HL-60 (cell line): ENCODE results near the gene PLPPR1.

ENCODE experiments used
- DNase-seq, 2 experiments: peaks; one replicate each; pipeline ENCODE4 v3.0.0-alpha.2; 2010 to 2020; ENCODE audit warnings: low read depth in 1 of 2, low spot score in 1 of 2
- H3K27ac ChIP-seq: fragments of 250-450 bp; sonication (Bioruptor Pico); replicated peaks from 2 replicates; pipeline ENCODE4 v1.5.1; 2020; ENCODE audit warnings: mild to moderate bottlenecking, moderate library complexity
- H3K27me3 ChIP-seq: fragments of 250-450 bp; sonication (Bioruptor Pico); 2 replicates; pipeline ENCODE4 v1.5.1; 2021; ENCODE audit warnings: mild to moderate bottlenecking, moderate library complexity; ENCODE audit not compliant: insufficient read depth, poor library complexity, severe bottlenecking
- H3K4me3 ChIP-seq: replicated peaks from 2 replicates; pipeline ENCODE4 v1.5.1; 2011; ENCODE audit warnings: mild to moderate bottlenecking, control low read depth, low read length; ENCODE audit not compliant: insufficient read depth
- GABPA ChIP-seq: IDR thresholded peaks from 2 replicates; pipeline ENCODE4 v1.6.1; 2012; ENCODE audit warnings: low read depth
- POLR2AphosphoS5 ChIP-seq: IDR thresholded peaks from 2 replicates; pipeline ENCODE4 v1.6.1; 2012; ENCODE audit warnings: low read depth
- SPI1 ChIP-seq: IDR thresholded peaks from 2 replicates; pipeline ENCODE4 v1.6.1; 2012; ENCODE audit warnings: low read depth, mild to moderate bottlenecking, borderline replicate concordance
- TF ChIP-seq, protein P1 (sequence below): IDR thresholded peaks from 2 replicates; pipeline ENCODE4 v1.6.1; 2012; ENCODE audit warnings: low read depth; ENCODE audit not compliant: insufficient replicate concordance
- TF ChIP-seq, protein P2 (sequence below): IDR thresholded peaks from one replicate; pipeline ENCODE4 v1.5.1; 2011; ENCODE audit warnings: low read length, control low read depth, inconsistent platforms; ENCODE audit not compliant: insufficient read depth

Gene PLPPR1

DNA sequence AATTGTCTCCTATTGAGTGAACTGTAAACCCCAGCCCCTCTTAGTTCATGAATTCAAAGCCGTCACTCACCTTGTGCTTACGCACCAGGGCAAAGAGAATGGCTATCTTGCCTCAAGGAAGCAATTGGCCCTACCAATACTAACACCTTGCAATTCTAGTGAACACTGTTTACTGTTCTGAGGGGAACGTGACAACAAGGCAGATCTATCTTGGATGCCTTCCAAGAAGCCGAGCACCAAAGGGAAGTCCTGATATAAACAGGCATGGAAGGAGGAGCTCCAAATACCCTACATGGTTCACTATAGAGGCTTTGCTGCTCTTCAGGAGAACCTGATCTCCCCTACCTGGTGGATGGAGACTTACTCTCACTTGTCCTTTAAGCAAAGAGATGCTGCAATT is 1.7 kb upstream of the PLPPR1 start:
- TF ChIP-seq GABPA (no peak), SPI1 (no peak)
- TF ChIP-seq, protein P1, sequence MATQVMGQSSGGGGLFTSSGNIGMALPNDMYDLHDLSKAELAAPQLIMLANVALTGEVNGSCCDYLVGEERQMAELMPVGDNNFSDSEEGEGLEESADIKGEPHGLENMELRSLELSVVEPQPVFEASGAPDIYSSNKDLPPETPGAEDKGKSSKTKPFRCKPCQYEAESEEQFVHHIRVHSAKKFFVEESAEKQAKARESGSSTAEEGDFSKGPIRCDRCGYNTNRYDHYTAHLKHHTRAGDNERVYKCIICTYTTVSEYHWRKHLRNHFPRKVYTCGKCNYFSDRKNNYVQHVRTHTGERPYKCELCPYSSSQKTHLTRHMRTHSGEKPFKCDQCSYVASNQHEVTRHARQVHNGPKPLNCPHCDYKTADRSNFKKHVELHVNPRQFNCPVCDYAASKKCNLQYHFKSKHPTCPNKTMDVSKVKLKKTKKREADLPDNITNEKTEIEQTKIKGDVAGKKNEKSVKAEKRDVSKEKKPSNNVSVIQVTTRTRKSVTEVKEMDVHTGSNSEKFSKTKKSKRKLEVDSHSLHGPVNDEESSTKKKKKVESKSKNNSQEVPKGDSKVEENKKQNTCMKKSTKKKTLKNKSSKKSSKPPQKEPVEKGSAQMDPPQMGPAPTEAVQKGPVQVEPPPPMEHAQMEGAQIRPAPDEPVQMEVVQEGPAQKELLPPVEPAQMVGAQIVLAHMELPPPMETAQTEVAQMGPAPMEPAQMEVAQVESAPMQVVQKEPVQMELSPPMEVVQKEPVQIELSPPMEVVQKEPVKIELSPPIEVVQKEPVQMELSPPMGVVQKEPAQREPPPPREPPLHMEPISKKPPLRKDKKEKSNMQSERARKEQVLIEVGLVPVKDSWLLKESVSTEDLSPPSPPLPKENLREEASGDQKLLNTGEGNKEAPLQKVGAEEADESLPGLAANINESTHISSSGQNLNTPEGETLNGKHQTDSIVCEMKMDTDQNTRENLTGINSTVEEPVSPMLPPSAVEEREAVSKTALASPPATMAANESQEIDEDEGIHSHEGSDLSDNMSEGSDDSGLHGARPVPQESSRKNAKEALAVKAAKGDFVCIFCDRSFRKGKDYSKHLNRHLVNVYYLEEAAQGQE: no peak
- DNase-seq: no peak
- Histone ChIP-seq H3K27ac (no peak overlapping the region), H3K4me3 (no peak overlapping the region), H3K27me3 (peaks cover 41% of the 10 kb centered on the region)

DNA sequence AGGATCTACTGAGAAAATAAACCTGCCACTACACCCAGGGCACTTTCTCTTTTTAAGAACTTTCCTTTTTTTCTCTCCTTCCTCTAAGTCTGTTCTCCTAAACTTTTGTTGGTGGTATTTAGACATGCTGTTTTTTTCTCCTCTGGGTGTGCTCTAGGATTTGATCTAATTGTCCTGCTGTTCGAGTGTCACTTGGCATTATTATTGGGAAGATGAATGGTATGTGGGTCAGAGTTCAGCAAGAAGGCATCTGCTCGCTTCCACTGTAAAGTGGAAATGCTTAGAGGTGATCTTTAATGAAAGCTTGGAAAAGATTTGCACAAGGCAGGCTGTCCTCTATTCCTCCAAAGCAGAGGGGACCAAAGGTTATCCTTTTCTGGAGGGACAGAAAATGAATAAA is 1.3 kb upstream of the PLPPR1 start:
- no peak for DNase-seq
- Histone ChIP-seq H3K27ac (no peak overlapping the region), H3K27me3 (peaks cover 41% of the 10 kb centered on the region), H3K4me3 (no peak overlapping the region)
- no peak for TF ChIP-seq POLR2AphosphoS5

DNA sequence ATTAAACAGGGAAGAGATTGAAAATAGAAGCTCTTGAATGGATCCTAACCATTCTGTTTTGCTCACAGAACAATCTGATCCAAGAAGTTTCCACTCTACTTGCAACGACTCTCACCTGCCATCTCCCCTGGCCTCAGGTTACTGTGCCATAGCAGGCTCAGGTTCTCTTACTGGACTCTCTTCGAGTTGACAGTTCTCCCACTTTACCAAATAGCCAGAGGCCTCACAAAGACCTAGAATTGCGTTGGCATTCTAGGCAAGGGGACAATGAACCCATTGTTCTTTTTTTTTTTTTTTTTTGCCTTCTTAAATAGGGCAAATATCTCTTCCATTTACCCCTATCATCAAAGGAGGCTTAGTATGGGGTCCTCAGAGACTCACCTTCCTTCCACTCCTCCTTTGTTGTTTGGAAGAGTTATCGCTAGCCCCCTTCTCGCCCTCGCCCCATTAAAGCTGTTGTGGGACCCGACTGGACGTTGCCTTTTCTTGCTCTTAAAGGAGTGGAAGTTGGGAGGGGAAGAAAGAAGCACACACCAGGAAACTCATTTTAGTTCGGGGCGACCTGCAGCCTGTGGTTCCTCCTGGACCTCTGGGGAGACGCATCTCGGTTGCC is 688 bp upstream of the PLPPR1 start:
- no peak for DNase-seq
- Histone ChIP-seq H3K4me3 (no peak overlapping the region), H3K27ac (no peak overlapping the region), H3K27me3 (peaks cover 46% of the 10 kb centered on the region)
- TF ChIP-seq, protein P2, sequence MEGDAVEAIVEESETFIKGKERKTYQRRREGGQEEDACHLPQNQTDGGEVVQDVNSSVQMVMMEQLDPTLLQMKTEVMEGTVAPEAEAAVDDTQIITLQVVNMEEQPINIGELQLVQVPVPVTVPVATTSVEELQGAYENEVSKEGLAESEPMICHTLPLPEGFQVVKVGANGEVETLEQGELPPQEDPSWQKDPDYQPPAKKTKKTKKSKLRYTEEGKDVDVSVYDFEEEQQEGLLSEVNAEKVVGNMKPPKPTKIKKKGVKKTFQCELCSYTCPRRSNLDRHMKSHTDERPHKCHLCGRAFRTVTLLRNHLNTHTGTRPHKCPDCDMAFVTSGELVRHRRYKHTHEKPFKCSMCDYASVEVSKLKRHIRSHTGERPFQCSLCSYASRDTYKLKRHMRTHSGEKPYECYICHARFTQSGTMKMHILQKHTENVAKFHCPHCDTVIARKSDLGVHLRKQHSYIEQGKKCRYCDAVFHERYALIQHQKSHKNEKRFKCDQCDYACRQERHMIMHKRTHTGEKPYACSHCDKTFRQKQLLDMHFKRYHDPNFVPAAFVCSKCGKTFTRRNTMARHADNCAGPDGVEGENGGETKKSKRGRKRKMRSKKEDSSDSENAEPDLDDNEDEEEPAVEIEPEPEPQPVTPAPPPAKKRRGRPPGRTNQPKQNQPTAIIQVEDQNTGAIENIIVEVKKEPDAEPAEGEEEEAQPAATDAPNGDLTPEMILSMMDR: no peak
- TF ChIP-seq, protein P1: no peak

DNA sequence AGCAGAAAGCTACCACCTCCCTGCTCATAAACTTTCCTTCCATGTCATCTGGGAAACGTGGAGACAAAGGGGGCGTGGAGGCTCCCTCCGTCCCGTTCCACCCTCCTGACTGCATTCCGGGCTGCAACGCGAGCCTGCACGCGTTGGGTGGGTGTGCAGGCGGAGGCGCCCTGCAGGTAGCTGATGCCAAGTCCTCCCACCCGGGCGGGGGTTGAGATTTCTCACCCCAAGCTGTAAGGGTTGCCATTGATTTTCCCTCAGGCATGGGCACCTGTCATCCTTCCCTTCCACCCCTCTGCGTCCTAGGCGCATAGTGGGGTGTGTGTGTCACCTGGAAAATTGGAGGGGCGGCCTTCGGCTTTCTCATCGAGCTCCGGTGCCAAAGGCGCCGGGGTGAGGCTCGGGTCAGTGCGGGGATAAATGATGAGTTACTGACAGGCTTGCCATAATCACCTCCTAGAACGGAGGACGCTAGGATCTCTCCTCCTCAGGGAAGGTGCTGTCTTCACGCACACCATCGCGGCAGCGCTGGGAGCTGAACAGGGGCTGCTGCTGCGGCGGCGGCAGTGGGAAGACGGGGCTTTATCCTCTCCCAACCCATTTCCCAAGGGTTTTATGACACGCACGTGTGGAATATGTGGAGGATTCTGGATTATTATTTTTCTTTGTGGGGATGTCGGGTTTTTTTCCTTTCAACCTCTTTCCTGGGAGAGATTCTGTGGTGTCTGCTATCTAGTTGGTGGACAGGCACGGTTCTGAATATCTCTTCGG is 973 bp downstream of the PLPPR1 start:
- DNase-seq: no peak
- TF ChIP-seq, protein P1: no peak
- TF ChIP-seq POLR2AphosphoS5 (no peak), GABPA (no peak), SPI1 (no peak)
- TF ChIP-seq, protein P2: no peak
- Histone ChIP-seq H3K4me3 (no peak overlapping the region), H3K27ac (no peak overlapping the region), H3K27me3 (peaks cover 46% of the 10 kb centered on the region)
